HG03520 (cell line): Measurements from ENCODE around the gene PRPF40A.
"Not testable (repeated sequence)": the region's sequence is repeated elsewhere in the genome, so short reads cannot be mapped to it uniquely, and the experiment has no call there.

ENCODE experiments used
- ATAC-seq: cut with Tn5 transposase; IDR thresholded peaks from one replicate; pipeline ENCODE4 v1.9.1; 2021; ENCODE audit warnings: mild to moderate bottlenecking, moderate library complexity; ENCODE audit not compliant: unreplicated experiment

PRPF40A gene

GRCh38 chr2:152717228-152718075, at the start of gene PRPF40A:
PRPF40A (minus strand) TSS chr2:152717461; CDS start chr2:152717439, 22 bp downstream.
- peak; percentile 69 for ATAC-seq

- ATAC-seq, result no peak
These were observed 49.7 kb upstream of the PRPF40A start for GRCh38 chr2:152766928-152767327.

GRCh38 chr2:152763651-152764050, 46.4 kb upstream of the PRPF40A start:
- no peak for ATAC-seq

- ATAC-seq, result not testable (repeated sequence)
These were observed 45.9 kb upstream of the PRPF40A start for GRCh38 chr2:152763208-152763607.

- no peak for ATAC-seq
These were observed 44.9 kb upstream of the PRPF40A start for GRCh38 chr2:152762202-152762601.

- no peak for ATAC-seq
These were observed 44.0 kb upstream of the PRPF40A start for GRCh38 chr2:152761214-152761613.

GRCh38 chr2:152759290-152760072, 42.2 kb upstream of the PRPF40A start:
- ATAC-seq, result no peak

- ATAC-seq, result no peak
These were observed 37.8 kb upstream of the PRPF40A start for GRCh38 chr2:152755029-152755428.

GRCh38 chr2:152747751-152748150, 30.5 kb upstream of the PRPF40A start:
- ATAC-seq, result not testable (repeated sequence)

- peak; percentile 78 for ATAC-seq
These were observed 25.7 kb upstream of the PRPF40A start for GRCh38 chr2:152743002-152743401.

- ATAC-seq, result peak; percentile 76
These were observed 23.6 kb upstream of the PRPF40A start for GRCh38 chr2:152740743-152741328.

GRCh38 chr2:152739705-152740104, 22.4 kb upstream of the PRPF40A start:
- not testable (repeated sequence) for ATAC-seq

- ATAC-seq, result no peak
These were observed 21.2 kb upstream of the PRPF40A start for GRCh38 chr2:152738438-152738837.

- ATAC-seq, result not testable (repeated sequence)
These were observed 20.2 kb upstream of the PRPF40A start for GRCh38 chr2:152737509-152737908.

- ATAC-seq, result peak; percentile 66
These were observed 13.5 kb upstream of the PRPF40A start for GRCh38 chr2:152730591-152731333.

- ATAC-seq, result no peak
These were observed 12.6 kb upstream of the PRPF40A start for GRCh38 chr2:152729844-152730243.

- ATAC-seq, result no peak
These were observed 6.7 kb upstream of the PRPF40A start for GRCh38 chr2:152723918-152724317.

- not testable (repeated sequence) for ATAC-seq
These were observed 5.4 kb upstream of the PRPF40A start for GRCh38 chr2:152722639-152723038.

- no peak for ATAC-seq
These were observed 3.5 kb upstream of the PRPF40A start for GRCh38 chr2:152720794-152721193.

GRCh38 chr2:152718909-152719645, 1.8 kb upstream of the PRPF40A start:
- ATAC-seq, result peak; percentile 10
